ENCODE results near the gene CHCHD6. TPM values are rescaled to one million over a fixed set of nuclear protein-coding genes. Genes with fewer than 3 reads are reported as not detected.

CHCHD6 gene
- total and polyA plus RNA-seq, 2 of the 4 experiments (the other 2 are of a cell fraction) = 18.8 to 28.9 TPM

- Histone ChIP-seq H2BK20ac (ENCODE audit: low read depth, low read length) (no peak overlapping the region), H2AK5ac (ENCODE audit: low read depth, low read length) (no peak overlapping the region), H4K91ac (ENCODE audit: insufficient read depth, low read depth, low read length) (no peak overlapping the region; the same call in 1 of the 2 replicates), H2AFZ (replicated peaks; ENCODE audit: low read length, poor library complexity) (no peak overlapping the region), H3K36me3 (ENCODE audit: control insufficient read depth, insufficient read depth, low read length) (no peaks in the 10 kb centered on the region), H3K79me1 (ENCODE audit: low read depth in 1 of 2, low read length in 2 of 2) (peaks cover 8 to 9% of the 10 kb centered on the region in 2 experiments; a peak in 2 of 4 replicates), H3K56ac (ENCODE audit: extremely low read depth, insufficient read depth, low read length) (no peak overlapping the region), H2BK5ac (ENCODE audit: low read depth, low read length, poor library complexity, severe bottlenecking) (no peak overlapping the region), H3K9ac (ENCODE audit: low read depth, low read length) (no peak overlapping the region; the same call in 1 of the 2 replicates), H3K18ac (ENCODE audit: low read depth, low read length) (no peak overlapping the region), H2BK120ac (ENCODE audit: low read depth, low read length) (no peak overlapping the region), H4K8ac (ENCODE audit: low read depth in 2 of 2, low read length in 2 of 2) (no peak overlapping the region), H3K4me1 (ENCODE audit: control insufficient read depth, insufficient read depth, low read length) (peaks cover 13% of the 10 kb centered on the region), H3K27ac (ENCODE audit: insufficient read depth, low read length) (no peak overlapping the region), H2AK9ac (replicated peaks; ENCODE audit: low read depth, low read length, poor library complexity) (peak overlapping the region; percentile 29), H2BK15ac (ENCODE audit: low read depth, low read length) (no peak overlapping the region), H3K23ac (ENCODE audit: low read depth, low read length) (no peak overlapping the region), H3K14ac (replicated peaks; ENCODE audit: low read depth, low read length) (no peak overlapping the region), H3K4me2 (ENCODE audit: low read depth, low read length) (no peak overlapping the region), H3K4me3 (ENCODE audit: insufficient read depth, low read depth, low read length) (no peak overlapping the region), H3K27me3 (ENCODE audit: control insufficient read depth, insufficient read depth, low read length) (no peaks in the 10 kb centered on the region), H4K5ac (ENCODE audit: low read depth, low read length) (peak overlapping the region; percentile 83), H3K4ac (ENCODE audit: low read depth, low read length) (no peak overlapping the region), H3K9me3 (ENCODE audit: control insufficient read depth, insufficient read depth, low read length) (no peaks in the 10 kb centered on the region), H3K9me1 (ENCODE audit: insufficient read depth, low read length) (peaks cover 13% of the 10 kb centered on the region), H4K20me1 (ENCODE audit: insufficient read depth, low read length) (peaks cover 5% of the 10 kb centered on the region; the same call in 1 of the 2 replicates)
- ChIA-PET CTCF (interaction anchor here (1.0 kb wide), 1 partner anchor 198 kb away, joined by 4 read pairs; the partner anchor contains the start of gene PLXNA1), POLR2A (ENCODE audit: unreplicated experiment) (no interaction called here)
- dilution Hi-C loops (cut with HindIII; ENCODE audit: low sequenced_read_pairs, unreplicated experiment) = no loop called here
- WGBS, 2 experiments (ENCODE audit: extremely low coverage in 2 of 2, insufficient read length in 1 of 2) = 80% methylated on average over 2 of the region's 2 CpGs; no CpG with 5 or more reads in 1 of the 2 experiments
- no peak for ATAC-seq (ENCODE audit: low read depth)
- BruUV-seq (replicated peaks) = no TSS peak
- intact Hi-C loops (cut with micrococcal nuclease) = no loop called here
- TF ChIP-seq MAFK (IDR thresholded peaks at IDR 0.05; ENCODE audit: low read depth, low read length) (no peak), POLR2A (IDR thresholded peaks at IDR 0.05; ENCODE audit: low read depth, low read length) (no peak), MAZ (IDR thresholded peaks at IDR 0.05; ENCODE audit: borderline replicate concordance, low read depth, low read length) (no peak), MXI1 (IDR thresholded peaks at IDR 0.05; ENCODE audit: borderline replicate concordance, low read depth, low read length) (no peak), USF2 (IDR thresholded peaks at IDR 0.05; ENCODE audit: low read depth, low read length) (no peak), BHLHE40 (IDR thresholded peaks at IDR 0.05; ENCODE audit: low read depth, low read length) (no peak), RCOR1 (IDR thresholded peaks at IDR 0.05; ENCODE audit: insufficient replicate concordance, low read length) (no peak), CEBPB (IDR thresholded peaks at IDR 0.05; ENCODE audit: low read depth, low read length) (no peak), CTCF (conservative IDR thresholded peaks at IDR 0.05; ENCODE audit: low read depth, low read length) (no peak)
- in situ Hi-C loops (cut with MboI; ENCODE audit: low sequenced_read_pairs) = no loop called here
- no peak for DNase-seq
These were observed 80.2 kb downstream of the CHCHD6 start for GRCh38 chr3:126784254-126784653.

All from IMR-90 (cell line).